Liver (tissue), 3 donors: Measurements from ENCODE around the gene PLA2G4A.

Source experiments
- EGR1 ChIP-seq, 2 donors: IDR thresholded peaks; 2 replicates each; pipeline ENCODE4 v1.6.1; 2016 to 2018; ENCODE audit warnings: antibody characterized with exemption in 2 of 2, low read depth in 2 of 2
- FOXA1 ChIP-seq: IDR thresholded peaks from 2 replicates; pipeline ENCODE4 v1.6.1; 2016; ENCODE audit warnings: antibody characterized with exemption
- GABPA ChIP-seq, 2 donors: IDR thresholded peaks in 1 of 2; conservative IDR thresholded peaks in 1 of 2; 2 replicates each; pipeline ENCODE4 v1.6.1; 2016; ENCODE audit warnings: antibody characterized with exemption in 2 of 2, mild to moderate bottlenecking in 1 of 2, moderate library complexity in 1 of 2
- JUND ChIP-seq, 2 donors: IDR thresholded peaks; 2 replicates each; pipeline ENCODE4 v1.6.1; 2016; ENCODE audit warnings: antibody characterized with exemption in 2 of 2
- RAD21 ChIP-seq, 2 donors: IDR thresholded peaks; 2 replicates each; pipeline ENCODE4 v1.6.1; 2016; ENCODE audit warnings: antibody characterized with exemption in 2 of 2, mild to moderate bottlenecking in 2 of 2
- TF ChIP-seq, protein P1 (sequence below): fragments of 150-350 bp; IDR thresholded peaks from 2 replicates; pipeline ENCODE4 v1.5.1; 2017; ENCODE audit warnings: improper control_type of control experiment, low read depth, low read length; ENCODE audit not compliant: missing input control
- donor health status: healthy.
- donor health status: healthy.

DNA sequence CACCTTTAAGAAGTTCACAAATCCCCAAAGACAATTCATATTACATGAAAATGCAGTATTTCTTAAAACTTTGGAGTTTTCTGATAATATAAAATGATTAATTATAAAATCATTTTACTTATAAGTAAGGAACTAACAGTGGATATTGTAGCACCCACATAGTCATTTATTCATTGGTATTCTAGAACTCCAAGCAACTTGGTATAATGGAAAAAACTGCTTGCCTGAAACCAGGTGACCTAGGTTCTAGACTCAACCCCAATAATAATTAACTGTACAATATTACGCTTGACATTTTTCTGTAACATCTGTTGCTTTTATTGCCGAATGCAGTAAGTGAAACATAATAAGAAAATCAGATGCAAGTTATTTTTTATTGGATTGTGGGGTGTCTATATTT is 2.4 kb downstream of the PLA2G4A start:
- TF ChIP-seq, protein P1, sequence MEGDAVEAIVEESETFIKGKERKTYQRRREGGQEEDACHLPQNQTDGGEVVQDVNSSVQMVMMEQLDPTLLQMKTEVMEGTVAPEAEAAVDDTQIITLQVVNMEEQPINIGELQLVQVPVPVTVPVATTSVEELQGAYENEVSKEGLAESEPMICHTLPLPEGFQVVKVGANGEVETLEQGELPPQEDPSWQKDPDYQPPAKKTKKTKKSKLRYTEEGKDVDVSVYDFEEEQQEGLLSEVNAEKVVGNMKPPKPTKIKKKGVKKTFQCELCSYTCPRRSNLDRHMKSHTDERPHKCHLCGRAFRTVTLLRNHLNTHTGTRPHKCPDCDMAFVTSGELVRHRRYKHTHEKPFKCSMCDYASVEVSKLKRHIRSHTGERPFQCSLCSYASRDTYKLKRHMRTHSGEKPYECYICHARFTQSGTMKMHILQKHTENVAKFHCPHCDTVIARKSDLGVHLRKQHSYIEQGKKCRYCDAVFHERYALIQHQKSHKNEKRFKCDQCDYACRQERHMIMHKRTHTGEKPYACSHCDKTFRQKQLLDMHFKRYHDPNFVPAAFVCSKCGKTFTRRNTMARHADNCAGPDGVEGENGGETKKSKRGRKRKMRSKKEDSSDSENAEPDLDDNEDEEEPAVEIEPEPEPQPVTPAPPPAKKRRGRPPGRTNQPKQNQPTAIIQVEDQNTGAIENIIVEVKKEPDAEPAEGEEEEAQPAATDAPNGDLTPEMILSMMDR = no peak
- no peak for TF ChIP-seq RAD21 (IDR thresholded peaks at IDR 0.05)
- TF ChIP-seq EGR1 (IDR thresholded peaks at IDR 0.05; ENCODE audit: low read depth in 2 of 2) = no peak
- TF ChIP-seq GABPA (IDR thresholded peaks at IDR 0.05 in 1 of 2, conservative IDR thresholded peaks at IDR 0.05 in 1 of 2) = no peak
- TF ChIP-seq FOXA1 = no peak
- TF ChIP-seq JUND (IDR thresholded peaks at IDR 0.05) = no peak
